Measurements from ENCODE around the gene SELP.

SELP gene

GRCh38 chr1:169577981-169578738, 51.8 kb downstream of the SELP start:
- in situ Hi-C loops (cut with HindIII; ENCODE audit: low sequenced_read_pairs): no loop called here

- in situ Hi-C loops (cut with HindIII; ENCODE audit: low sequenced_read_pairs): no loop called here
Observed at GRCh38 chr1:169576935-169577331, 53.0 kb downstream of the SELP start.

- in situ Hi-C loops (cut with HindIII; ENCODE audit: low sequenced_read_pairs): no loop called here
Observed at GRCh38 chr1:169576241-169576934, 53.5 kb downstream of the SELP start.

- in situ Hi-C loops (cut with HindIII; ENCODE audit: low sequenced_read_pairs): no loop called here
Observed at GRCh38 chr1:169574336-169574735, 55.6 kb downstream of the SELP start.

GRCh38 chr1:169572187-169572586, 57.7 kb downstream of the SELP start:
- in situ Hi-C loops (cut with HindIII; ENCODE audit: low sequenced_read_pairs): no loop called here

GRCh38 chr1:169571450-169571849, 58.5 kb downstream of the SELP start:
- in situ Hi-C loops (cut with HindIII; ENCODE audit: low sequenced_read_pairs): no loop called here

GRCh38 chr1:169570172-169570574, 59.8 kb downstream of the SELP start:
- in situ Hi-C loops (cut with HindIII; ENCODE audit: low sequenced_read_pairs): no loop called here

- in situ Hi-C loops (cut with HindIII; ENCODE audit: low sequenced_read_pairs): no loop called here
Observed at GRCh38 chr1:169568497-169568896, 61.4 kb downstream of the SELP start.

- in situ Hi-C loops (cut with HindIII; ENCODE audit: low sequenced_read_pairs): no loop called here
Observed at GRCh38 chr1:169565335-169566271, 64.3 kb downstream of the SELP start.

GRCh38 chr1:169563650-169564049, 66.3 kb downstream of the SELP start:
- in situ Hi-C loops (cut with HindIII; ENCODE audit: low sequenced_read_pairs): no loop called here

GRCh38 chr1:169563019-169563615, 66.8 kb downstream of the SELP start:
- in situ Hi-C loops (cut with HindIII; ENCODE audit: low sequenced_read_pairs): no loop called here

- in situ Hi-C loops (cut with HindIII; ENCODE audit: low sequenced_read_pairs): no loop called here
Observed at GRCh38 chr1:169561692-169562091, 68.2 kb downstream of the SELP start.

GRCh38 chr1:169557131-169557530, 72.8 kb downstream of the SELP start:
- in situ Hi-C loops (cut with HindIII; ENCODE audit: low sequenced_read_pairs): no loop called here

- in situ Hi-C loops (cut with HindIII; ENCODE audit: low sequenced_read_pairs): no loop called here
Observed at GRCh38 chr1:169550294-169550693, 79.6 kb downstream of the SELP start.

GRCh38 chr1:169548282-169548681, 81.6 kb downstream of the SELP start:
- in situ Hi-C loops (cut with HindIII; ENCODE audit: low sequenced_read_pairs): no loop called here

- in situ Hi-C loops (cut with HindIII; ENCODE audit: low sequenced_read_pairs): no loop called here
Observed at GRCh38 chr1:169546087-169546995, 83.6 kb downstream of the SELP start.

- in situ Hi-C loops (cut with HindIII; ENCODE audit: low sequenced_read_pairs): no loop called here
Observed at GRCh38 chr1:169545472-169545871, 84.5 kb downstream of the SELP start.

GRCh38 chr1:169538998-169539871, 90.7 kb downstream of the SELP start:
- in situ Hi-C loops (cut with HindIII; ENCODE audit: low sequenced_read_pairs): no loop called here

Data from endothelial cell of hepatic sinusoid (primary cell).